ENCODE results near the gene SKIC3.

DNA sequence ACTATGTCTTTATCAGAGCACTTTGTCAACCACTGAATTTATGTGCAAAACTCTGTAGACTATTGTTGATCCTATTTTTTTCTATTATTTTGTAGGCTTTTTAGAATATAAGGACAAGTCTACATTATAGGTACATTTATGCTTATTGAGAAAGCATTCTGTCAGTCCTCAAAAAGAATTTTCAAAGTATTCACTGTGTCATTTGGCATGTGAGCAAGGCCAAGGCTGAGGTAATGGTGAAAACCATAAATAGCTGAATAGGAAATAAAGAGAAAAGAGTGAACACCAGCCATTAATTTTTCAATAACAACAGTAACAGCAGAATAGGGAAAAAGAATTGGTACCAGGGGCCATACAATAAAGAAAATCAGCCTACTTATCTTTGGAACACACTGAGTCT, 21.0 kb downstream of the SKIC3 start:
- TF ChIP-seq, protein P1, sequence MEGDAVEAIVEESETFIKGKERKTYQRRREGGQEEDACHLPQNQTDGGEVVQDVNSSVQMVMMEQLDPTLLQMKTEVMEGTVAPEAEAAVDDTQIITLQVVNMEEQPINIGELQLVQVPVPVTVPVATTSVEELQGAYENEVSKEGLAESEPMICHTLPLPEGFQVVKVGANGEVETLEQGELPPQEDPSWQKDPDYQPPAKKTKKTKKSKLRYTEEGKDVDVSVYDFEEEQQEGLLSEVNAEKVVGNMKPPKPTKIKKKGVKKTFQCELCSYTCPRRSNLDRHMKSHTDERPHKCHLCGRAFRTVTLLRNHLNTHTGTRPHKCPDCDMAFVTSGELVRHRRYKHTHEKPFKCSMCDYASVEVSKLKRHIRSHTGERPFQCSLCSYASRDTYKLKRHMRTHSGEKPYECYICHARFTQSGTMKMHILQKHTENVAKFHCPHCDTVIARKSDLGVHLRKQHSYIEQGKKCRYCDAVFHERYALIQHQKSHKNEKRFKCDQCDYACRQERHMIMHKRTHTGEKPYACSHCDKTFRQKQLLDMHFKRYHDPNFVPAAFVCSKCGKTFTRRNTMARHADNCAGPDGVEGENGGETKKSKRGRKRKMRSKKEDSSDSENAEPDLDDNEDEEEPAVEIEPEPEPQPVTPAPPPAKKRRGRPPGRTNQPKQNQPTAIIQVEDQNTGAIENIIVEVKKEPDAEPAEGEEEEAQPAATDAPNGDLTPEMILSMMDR (IDR thresholded peaks at IDR 0.05) = no peak
- TF ChIP-seq POLR2AphosphoS5 (IDR thresholded peaks at IDR 0.05) (no peak), EP300 (IDR thresholded peaks at IDR 0.05) (no peak), POLR2A (IDR thresholded peaks at IDR 0.05) (no peak)

All from stomach (tissue), 4 donors.